Stimulated activated CD4-positive, alpha-beta T cell treated with anti-CD3 and anti-CD28 coated beads, Interleukin-12 subunit alpha, Interleukin-12 subunit beta, amount 100 ng/mL, for 48 hours (primary cell): ENCODE data around the gene VEGFD.
A peak's percentile ranks its signal among the peaks of the same experiment; 100 is the strongest.
"Not testable (repeated sequence)": the region's sequence is repeated elsewhere in the genome, so short reads cannot be mapped to it uniquely, and the experiment has no call there.

Source experiments
- DNase-seq, 3 donors: peaks; one replicate each; pipeline ENCODE4 v3.0.0-alpha.2; 2020; ENCODE audit warnings: low read depth in 2 of 3, low spot score in 1 of 3

The VEGFD gene

GRCh38 chrX:15310117-15310516, 74.1 kb downstream of the VEGFD start:
- no peak for DNase-seq

DNA sequence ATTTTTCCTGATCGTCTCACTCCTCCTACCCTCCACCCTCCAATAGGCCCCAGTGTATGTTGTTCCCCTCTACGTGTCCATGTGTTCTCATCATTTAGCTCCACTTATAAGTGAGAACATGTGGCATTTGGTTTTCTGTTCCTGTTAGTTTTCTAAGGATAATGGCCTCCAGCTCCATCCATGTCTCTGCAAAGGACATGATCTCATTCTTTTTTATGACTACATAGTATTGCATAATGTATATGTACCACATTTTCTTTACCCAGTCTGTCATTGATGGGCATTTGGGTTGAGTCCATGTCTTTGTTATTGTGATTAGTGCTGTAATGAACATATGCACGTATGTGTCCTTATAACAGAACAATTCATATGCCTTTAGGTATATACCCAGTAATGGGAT, 78.3 kb downstream of the VEGFD start:
- DNase-seq = not testable (repeated sequence)

- peak; percentile 6 to 25 (median 9) for DNase-seq
These were observed 82.3 kb downstream of the VEGFD start for GRCh38 chrX:15301924-15302323.

DNA sequence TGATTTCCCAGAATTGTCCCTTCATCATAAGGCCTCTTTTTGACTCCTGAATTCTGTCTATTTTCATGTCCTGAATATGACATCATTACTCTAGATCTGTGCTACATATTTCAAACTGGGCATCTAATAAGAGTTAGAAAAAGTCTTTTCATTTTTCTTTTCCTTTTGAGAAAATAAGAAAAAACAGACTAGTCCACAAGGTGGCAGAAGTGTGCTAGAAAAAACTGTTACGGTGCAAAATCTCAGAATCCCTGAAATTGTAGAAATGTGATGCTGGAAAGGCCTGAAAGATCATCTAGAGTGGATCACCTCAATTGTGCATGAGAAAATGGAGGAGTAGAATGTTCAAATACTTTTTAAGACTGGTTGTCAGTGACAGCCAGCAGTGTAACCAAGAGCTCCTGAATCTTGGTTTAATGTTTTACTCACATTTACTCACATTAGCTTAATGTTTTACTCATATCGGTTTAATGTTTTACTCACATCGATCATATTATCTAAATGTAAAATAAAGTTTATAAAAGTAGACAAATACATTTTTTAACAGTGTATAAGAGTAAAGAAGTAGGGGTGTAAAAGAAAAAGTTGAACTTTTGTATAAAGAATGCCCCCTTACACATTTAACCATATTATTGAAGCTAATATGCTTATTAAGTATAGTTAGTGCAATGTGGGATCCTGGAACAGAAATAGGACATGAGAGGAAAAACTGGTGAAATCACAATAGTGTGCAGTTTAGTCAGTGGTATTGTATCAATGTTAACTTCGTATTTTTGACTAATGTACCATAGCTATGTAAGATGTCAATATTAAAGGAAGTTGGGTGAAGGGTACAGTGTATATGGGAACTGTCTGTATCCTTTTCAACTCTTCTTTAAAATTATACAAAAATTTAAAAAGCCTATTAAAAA, 84.0 kb downstream of the VEGFD start:
- DNase-seq = peak in 1 of 3 donors; percentile 9

DNA sequence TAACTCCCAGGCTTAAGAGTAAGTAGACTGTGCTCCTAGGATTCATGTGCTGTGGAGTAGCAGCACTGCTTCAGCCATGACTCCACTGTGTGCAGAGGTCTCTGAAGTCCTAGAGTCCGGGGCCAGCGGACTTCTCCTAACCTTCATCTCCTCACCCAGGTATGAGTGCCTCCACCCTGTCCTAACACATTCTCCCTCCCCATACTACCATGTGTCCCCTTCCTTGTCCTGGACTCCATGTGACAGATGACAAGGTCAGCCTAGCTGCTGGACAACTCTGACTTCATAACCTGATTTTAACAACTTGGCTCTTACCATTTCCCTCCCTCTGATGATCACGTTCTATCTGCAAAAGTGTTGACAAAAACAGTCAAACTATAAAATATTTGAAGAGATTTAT, 85.4 kb downstream of the VEGFD start:
- DNase-seq = no peak

DNA sequence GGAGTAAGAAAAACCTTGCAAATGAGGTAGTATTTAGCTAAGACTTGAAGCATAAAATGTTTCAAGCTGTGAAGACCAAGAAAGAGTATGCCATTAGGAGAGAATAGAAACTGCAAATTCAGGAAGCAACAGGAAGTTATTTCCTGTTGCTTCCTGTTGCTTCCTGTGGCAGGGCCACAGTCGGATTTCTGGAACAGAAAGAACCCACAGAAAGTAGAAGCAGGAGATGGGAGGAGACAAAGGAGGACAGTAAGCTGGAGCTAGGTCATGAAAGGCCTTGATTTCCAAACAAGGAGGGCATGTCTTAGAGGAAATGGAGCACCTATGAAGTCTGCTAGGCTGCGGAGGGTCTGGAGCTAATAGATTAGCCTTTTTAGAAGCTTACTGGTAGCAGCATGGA, 86.0 kb downstream of the VEGFD start:
- no peak for DNase-seq
